Astrocyte (in vitro differentiated cells and primary cell): ENCODE results near the gene CD58. TPM values are rescaled to one million over a fixed set of nuclear protein-coding genes. Genes with fewer than 3 reads are reported as not detected.
A peak's percentile ranks its signal among the peaks of the same experiment; 100 is the strongest.

Experiments used
- DNase-seq: peaks from one replicate; pipeline ENCODE4 v3.0.0-alpha.2; 2010; ENCODE audit warnings: low read depth
- FAIRE-seq: peaks from 2 replicates; lab custom pipeline; 2011; peaks lifted over from hg19 to GRCh38; lab: Jason Lieb, UNC
- H2AFZ ChIP-seq: 2 replicates; pipeline ENCODE4 v1.6.0; 2012; ENCODE audit warnings: low read depth, low read length, inconsistent platforms
- H3K27ac ChIP-seq: 2 replicates; pipeline ENCODE4 v1.5.1; 2011; ENCODE audit warnings: low read depth, low read length, inconsistent platforms
- H3K27me3 ChIP-seq: 2 replicates; pipeline ENCODE4 v1.6.0; 2011; ENCODE audit warnings: low read length, inconsistent platforms; ENCODE audit not compliant: insufficient read depth
- H3K36me3 ChIP-seq: 2 replicates; pipeline ENCODE4 v1.5.1; 2011; ENCODE audit warnings: low read length, inconsistent platforms; ENCODE audit not compliant: insufficient read depth
- H3K4me1 ChIP-seq: 2 replicates; pipeline ENCODE4 v1.5.1; 2011; ENCODE audit warnings: low read length, inconsistent platforms; ENCODE audit not compliant: insufficient read depth
- H3K4me2 ChIP-seq: 2 replicates; pipeline ENCODE4 v1.6.0; 2012; ENCODE audit warnings: low read length, inconsistent platforms
- H3K4me3 ChIP-seq: 2 replicates; pipeline ENCODE4 v1.5.1; 2011; ENCODE audit warnings: low read depth, mild to moderate bottlenecking, low read length, inconsistent platforms; ENCODE audit not compliant: insufficient read depth
- H3K79me2 ChIP-seq: 2 replicates; pipeline ENCODE4 v1.6.0; 2012; ENCODE audit warnings: mild to moderate bottlenecking, low read length, inconsistent platforms; ENCODE audit not compliant: insufficient read depth
- H3K9ac ChIP-seq: 2 replicates; pipeline ENCODE4 v1.6.0; 2012; ENCODE audit warnings: mild to moderate bottlenecking, low read length, inconsistent platforms
- H3K9me3 ChIP-seq: 2 replicates; pipeline ENCODE4 v1.5.1; 2012; ENCODE audit warnings: low read depth, mild to moderate bottlenecking, low read length, inconsistent platforms; ENCODE audit not compliant: insufficient read depth
- H4K20me1 ChIP-seq: 2 replicates; pipeline ENCODE4 v1.6.0; 2012; ENCODE audit warnings: low read length, inconsistent platforms; ENCODE audit not compliant: insufficient read depth
- H3K27ac Mint-ChIP-seq: one replicate; pipeline ENCODE4 v1.8.0; 2021; ENCODE audit warnings: mild to moderate bottlenecking, mixed read lengths; ENCODE audit not compliant: unreplicated experiment
- H3K27me3 Mint-ChIP-seq: one replicate; pipeline ENCODE4 v1.8.0; 2021; ENCODE audit warnings: low read depth, mixed read lengths; ENCODE audit not compliant: unreplicated experiment
- H3K36me3 Mint-ChIP-seq: one replicate; pipeline ENCODE4 v1.8.0; 2021; ENCODE audit warnings: low read depth, mixed read lengths; ENCODE audit not compliant: unreplicated experiment
- H3K4me1 Mint-ChIP-seq: one replicate; pipeline ENCODE4 v1.8.0; 2021; ENCODE audit warnings: low read depth, mixed read lengths; ENCODE audit not compliant: unreplicated experiment
- H3K4me3 Mint-ChIP-seq: one replicate; pipeline ENCODE4 v1.8.0; 2021; ENCODE audit warnings: mild to moderate bottlenecking, moderate library complexity, mixed read lengths; ENCODE audit not compliant: unreplicated experiment
- H3K9me3 Mint-ChIP-seq: one replicate; pipeline ENCODE4 v1.8.0; 2021; ENCODE audit warnings: mild to moderate bottlenecking, mixed read lengths; ENCODE audit not compliant: unreplicated experiment
- EZH2 ChIP-seq: IDR thresholded peaks from 2 replicates; pipeline ENCODE4 v1.6.1; 2012; ENCODE audit warnings: mild to moderate bottlenecking, low read length, inconsistent platforms; ENCODE audit not compliant: insufficient read depth
- total RNA-seq: library from RNA; stranded (reverse); gene quantifications from 2 replicates; pipeline ENCODE4 v1.2.1, GENCODE V29; 2021
- TF ChIP-seq, protein P1 (sequence below): IDR thresholded peaks from 2 replicates; pipeline ENCODE4 v1.5.1; 2011; ENCODE audit warnings: low read depth, mild to moderate bottlenecking, inconsistent platforms, low read length, moderate library complexity; ENCODE audit not compliant: insufficient read depth

Gene CD58
- total RNA-seq, 1 donor from 2014 or later, result 13.0 TPM

DNA sequence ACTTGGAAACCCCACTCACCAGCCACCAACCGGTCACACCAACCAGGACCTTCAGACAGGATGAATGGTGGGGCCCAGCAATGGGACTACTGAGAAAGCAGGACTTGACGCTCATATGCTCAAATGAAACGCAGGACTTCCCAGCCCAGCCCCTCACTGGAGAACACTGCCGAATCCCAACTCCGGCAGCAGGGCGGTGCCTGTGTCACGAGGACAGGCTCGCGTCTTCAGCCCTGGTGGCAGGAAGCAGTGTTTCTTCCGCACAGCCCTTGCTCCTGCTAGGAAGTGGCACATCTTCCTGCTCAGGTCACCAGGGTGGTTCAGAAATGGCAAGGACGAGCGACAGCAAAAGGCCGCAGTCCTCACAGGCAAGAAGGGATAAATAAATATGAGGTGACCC, 38.9 kb downstream of the CD58 start:
- Mint-ChIP-seq H3K4me3 (no peak overlapping the region), H3K27ac (no peak overlapping the region), H3K36me3 (peaks cover 21% of the 10 kb centered on the region), H3K9me3 (no peaks in the 10 kb centered on the region), H3K27me3 (no peaks in the 10 kb centered on the region), H3K4me1 (peaks cover 8% of the 10 kb centered on the region)
- no peaks in the 10 kb centered on the region for H3K79me2 ChIP-seq
- no peak overlapping the region for H3K4me2 ChIP-seq
- H3K4me1 ChIP-seq, result peaks cover 19% of the 10 kb centered on the region
- H3K36me3 ChIP-seq, result no peaks in the 10 kb centered on the region
- no peak overlapping the region for H2AFZ ChIP-seq
- TF ChIP-seq, protein P1, sequence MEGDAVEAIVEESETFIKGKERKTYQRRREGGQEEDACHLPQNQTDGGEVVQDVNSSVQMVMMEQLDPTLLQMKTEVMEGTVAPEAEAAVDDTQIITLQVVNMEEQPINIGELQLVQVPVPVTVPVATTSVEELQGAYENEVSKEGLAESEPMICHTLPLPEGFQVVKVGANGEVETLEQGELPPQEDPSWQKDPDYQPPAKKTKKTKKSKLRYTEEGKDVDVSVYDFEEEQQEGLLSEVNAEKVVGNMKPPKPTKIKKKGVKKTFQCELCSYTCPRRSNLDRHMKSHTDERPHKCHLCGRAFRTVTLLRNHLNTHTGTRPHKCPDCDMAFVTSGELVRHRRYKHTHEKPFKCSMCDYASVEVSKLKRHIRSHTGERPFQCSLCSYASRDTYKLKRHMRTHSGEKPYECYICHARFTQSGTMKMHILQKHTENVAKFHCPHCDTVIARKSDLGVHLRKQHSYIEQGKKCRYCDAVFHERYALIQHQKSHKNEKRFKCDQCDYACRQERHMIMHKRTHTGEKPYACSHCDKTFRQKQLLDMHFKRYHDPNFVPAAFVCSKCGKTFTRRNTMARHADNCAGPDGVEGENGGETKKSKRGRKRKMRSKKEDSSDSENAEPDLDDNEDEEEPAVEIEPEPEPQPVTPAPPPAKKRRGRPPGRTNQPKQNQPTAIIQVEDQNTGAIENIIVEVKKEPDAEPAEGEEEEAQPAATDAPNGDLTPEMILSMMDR, result no peak
- TF ChIP-seq EZH2, result no peak
- H3K9me3 ChIP-seq, result no peaks in the 10 kb centered on the region
- H3K9ac ChIP-seq, result no peak overlapping the region
- FAIRE-seq, result no peak
- no peaks in the 10 kb centered on the region for H3K27me3 ChIP-seq
- no peak overlapping the region for H3K4me3 ChIP-seq
- DNase-seq, result no peak
- no peak overlapping the region for H3K27ac ChIP-seq
- H4K20me1 ChIP-seq, result no peaks in the 10 kb centered on the region

GRCh38 chr1:116529681-116530080, 41.1 kb downstream of the CD58 start:
- Mint-ChIP-seq H3K4me3 (no peak overlapping the region), H3K9me3 (no peaks in the 10 kb centered on the region), H3K27me3 (no peaks in the 10 kb centered on the region), H3K4me1 (peaks cover 8% of the 10 kb centered on the region), H3K36me3 (peaks cover 19% of the 10 kb centered on the region), H3K27ac (no peak overlapping the region)
- Histone ChIP-seq H3K9me3 (no peaks in the 10 kb centered on the region), H3K4me2 (no peak overlapping the region), H3K79me2 (no peaks in the 10 kb centered on the region), H3K4me1 (peaks cover 12% of the 10 kb centered on the region), H2AFZ (no peak overlapping the region), H4K20me1 (no peaks in the 10 kb centered on the region), H3K9ac (no peak overlapping the region), H3K27ac (no peak overlapping the region), H3K36me3 (no peaks in the 10 kb centered on the region), H3K4me3 (no peak overlapping the region), H3K27me3 (no peaks in the 10 kb centered on the region)
- FAIRE-seq (no peak), DNase-seq (no peak)
- TF ChIP-seq, protein P1, result no peak
- no peak for TF ChIP-seq EZH2

DNA sequence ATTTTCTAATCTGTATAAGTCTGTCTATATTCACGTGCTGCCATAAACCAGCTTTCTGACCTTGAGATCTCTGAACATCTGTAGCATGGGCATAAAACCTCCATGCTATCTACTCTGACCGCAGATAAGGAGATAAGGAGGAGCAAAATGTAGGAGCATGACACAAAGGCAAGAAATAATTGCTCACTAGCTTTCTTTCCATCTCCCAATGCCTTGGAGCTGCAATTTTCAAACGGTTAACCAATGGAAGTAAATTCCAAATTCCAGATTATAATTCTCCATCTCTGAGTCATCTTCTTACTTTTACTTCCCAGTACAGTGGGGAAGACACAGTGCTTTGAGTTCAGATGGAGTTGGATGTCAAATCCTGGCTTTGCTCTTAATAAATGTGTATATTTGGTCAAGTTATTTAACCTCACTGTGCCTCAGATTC, 41.6 kb downstream of the CD58 start:
- H3K27me3 ChIP-seq, result no peaks in the 10 kb centered on the region
- TF ChIP-seq EZH2, result no peak
- TF ChIP-seq, protein P1, result no peak
- H3K79me2 ChIP-seq, result no peaks in the 10 kb centered on the region
- no peak overlapping the region for H3K27ac Mint-ChIP-seq
- no peak overlapping the region for H3K27ac ChIP-seq
- H3K4me3 ChIP-seq, result no peak overlapping the region
- no peaks in the 10 kb centered on the region for H4K20me1 ChIP-seq
- no peak overlapping the region for H3K9ac ChIP-seq
- peaks cover 10% of the 10 kb centered on the region for H3K4me1 ChIP-seq
- no peaks in the 10 kb centered on the region for H3K9me3 Mint-ChIP-seq
- FAIRE-seq, result no peak
- peak; percentile 74 for DNase-seq
- no peak overlapping the region for H2AFZ ChIP-seq
- H3K27me3 Mint-ChIP-seq, result no peaks in the 10 kb centered on the region
- H3K4me3 Mint-ChIP-seq, result no peak overlapping the region
- H3K4me2 ChIP-seq, result peak overlapping the region; percentile 6
- H3K4me1 Mint-ChIP-seq, result peaks cover 8% of the 10 kb centered on the region
- H3K36me3 Mint-ChIP-seq, result peaks cover 17% of the 10 kb centered on the region
- no peaks in the 10 kb centered on the region for H3K36me3 ChIP-seq
- H3K9me3 ChIP-seq, result no peaks in the 10 kb centered on the region
